ENCODE data around the gene PANX3. TPM values are rescaled to one million over a fixed set of nuclear protein-coding genes. Genes with fewer than 3 reads are reported as not detected.

The PANX3 gene
- polyA plus RNA-seq, 1 donor from 2014 or later: not detected

GRCh38 chr11:124591430-124591829 lies 19.8 kb upstream of the PANX3 start:
- Histone ChIP-seq H3K9ac (ENCODE audit: low read length) (no peak overlapping the region), H3K79me2 (replicated peaks; ENCODE audit: insufficient read depth, low read length) (no peaks in the 10 kb centered on the region), H3K27me3 (ENCODE audit: insufficient read depth, low read depth, low read length) (no peaks in the 10 kb centered on the region), H4K20me1 (ENCODE audit: insufficient read depth) (no peaks in the 10 kb centered on the region), H3K4me2 (ENCODE audit: low read length) (no peak overlapping the region), H3K36me3 (ENCODE audit: insufficient read depth, low read length) (no peaks in the 10 kb centered on the region), H3K4me3 (ENCODE audit: low read length) (no peak overlapping the region), H3F3A (ENCODE audit: insufficient read depth, low read length, poor library complexity, severe bottlenecking) (no peaks in the 10 kb centered on the region), H3K27ac (ENCODE audit: low read length) (no peak overlapping the region), H3K9me2 (ENCODE audit: insufficient read depth, low read length) (no peaks in the 10 kb centered on the region), H2AFZ (ENCODE audit: low read depth, low read length) (no peak overlapping the region), H3K9me3 (ENCODE audit: low read length) (no peaks in the 10 kb centered on the region)
- no peak for TF ChIP-seq MXI1 (conservative IDR thresholded peaks at IDR 0.05; ENCODE audit: poor library complexity, severe bottlenecking)

DNA sequence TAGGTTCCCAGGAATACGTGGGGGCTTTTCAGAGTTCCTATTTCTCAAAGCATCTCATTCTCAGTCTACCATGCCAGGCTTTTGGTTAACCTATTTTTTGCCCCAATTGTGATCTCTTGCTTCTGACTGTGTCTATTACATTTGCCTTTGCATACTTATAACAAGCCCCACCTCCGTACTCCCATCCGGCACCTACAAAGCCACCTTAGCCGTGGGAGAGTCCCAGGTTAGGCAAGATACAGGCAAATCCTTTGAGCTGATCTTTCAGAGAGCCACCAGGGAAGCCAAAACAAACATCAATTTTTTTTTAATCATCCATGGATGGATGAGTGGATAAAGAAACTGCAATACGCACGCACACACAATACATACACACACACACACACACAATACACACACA lies 18.6 kb upstream of the PANX3 start:
- Histone ChIP-seq H3K9ac (ENCODE audit: low read length) (no peak overlapping the region), H3K4me3 (ENCODE audit: low read length) (no peak overlapping the region), H3K36me3 (ENCODE audit: insufficient read depth, low read length) (no peaks in the 10 kb centered on the region), H3F3A (ENCODE audit: insufficient read depth, low read length, poor library complexity, severe bottlenecking) (no peaks in the 10 kb centered on the region), H3K79me2 (replicated peaks; ENCODE audit: insufficient read depth, low read length) (no peaks in the 10 kb centered on the region), H3K27ac (ENCODE audit: low read length) (no peak overlapping the region), H3K4me2 (ENCODE audit: low read length) (no peak overlapping the region), H3K27me3 (ENCODE audit: insufficient read depth, low read depth, low read length) (no peaks in the 10 kb centered on the region), H2AFZ (ENCODE audit: low read depth, low read length) (no peak overlapping the region), H3K9me3 (ENCODE audit: low read length) (no peaks in the 10 kb centered on the region), H3K9me2 (ENCODE audit: insufficient read depth, low read length) (no peaks in the 10 kb centered on the region), H4K20me1 (ENCODE audit: insufficient read depth) (no peaks in the 10 kb centered on the region)
- TF ChIP-seq MXI1 (conservative IDR thresholded peaks at IDR 0.05; ENCODE audit: poor library complexity, severe bottlenecking): no peak
- no peak for TF ChIP-seq RAD21 (conservative IDR thresholded peaks at IDR 0.05)
- TF ChIP-seq SMC3 (conservative IDR thresholded peaks at IDR 0.05; ENCODE audit: poor library complexity): no peak
- TF ChIP-seq TAF1 (IDR thresholded peaks at IDR 0.05; ENCODE audit: low read depth): no peak
- TF ChIP-seq, protein P1, sequence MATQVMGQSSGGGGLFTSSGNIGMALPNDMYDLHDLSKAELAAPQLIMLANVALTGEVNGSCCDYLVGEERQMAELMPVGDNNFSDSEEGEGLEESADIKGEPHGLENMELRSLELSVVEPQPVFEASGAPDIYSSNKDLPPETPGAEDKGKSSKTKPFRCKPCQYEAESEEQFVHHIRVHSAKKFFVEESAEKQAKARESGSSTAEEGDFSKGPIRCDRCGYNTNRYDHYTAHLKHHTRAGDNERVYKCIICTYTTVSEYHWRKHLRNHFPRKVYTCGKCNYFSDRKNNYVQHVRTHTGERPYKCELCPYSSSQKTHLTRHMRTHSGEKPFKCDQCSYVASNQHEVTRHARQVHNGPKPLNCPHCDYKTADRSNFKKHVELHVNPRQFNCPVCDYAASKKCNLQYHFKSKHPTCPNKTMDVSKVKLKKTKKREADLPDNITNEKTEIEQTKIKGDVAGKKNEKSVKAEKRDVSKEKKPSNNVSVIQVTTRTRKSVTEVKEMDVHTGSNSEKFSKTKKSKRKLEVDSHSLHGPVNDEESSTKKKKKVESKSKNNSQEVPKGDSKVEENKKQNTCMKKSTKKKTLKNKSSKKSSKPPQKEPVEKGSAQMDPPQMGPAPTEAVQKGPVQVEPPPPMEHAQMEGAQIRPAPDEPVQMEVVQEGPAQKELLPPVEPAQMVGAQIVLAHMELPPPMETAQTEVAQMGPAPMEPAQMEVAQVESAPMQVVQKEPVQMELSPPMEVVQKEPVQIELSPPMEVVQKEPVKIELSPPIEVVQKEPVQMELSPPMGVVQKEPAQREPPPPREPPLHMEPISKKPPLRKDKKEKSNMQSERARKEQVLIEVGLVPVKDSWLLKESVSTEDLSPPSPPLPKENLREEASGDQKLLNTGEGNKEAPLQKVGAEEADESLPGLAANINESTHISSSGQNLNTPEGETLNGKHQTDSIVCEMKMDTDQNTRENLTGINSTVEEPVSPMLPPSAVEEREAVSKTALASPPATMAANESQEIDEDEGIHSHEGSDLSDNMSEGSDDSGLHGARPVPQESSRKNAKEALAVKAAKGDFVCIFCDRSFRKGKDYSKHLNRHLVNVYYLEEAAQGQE (IDR thresholded peaks at IDR 0.05; ENCODE audit: borderline replicate concordance): no peak
- TF ChIP-seq CTCF (IDR thresholded peaks at IDR 0.05; ENCODE audit: poor library complexity, severe bottlenecking): no peak
- TF ChIP-seq EP300 (conservative IDR thresholded peaks at IDR 0.05; ENCODE audit: poor library complexity, severe bottlenecking): no peak
- no peak for TF ChIP-seq POLR2AphosphoS5 (IDR thresholded peaks at IDR 0.05)
- TF ChIP-seq EZH2 (IDR thresholded peaks at IDR 0.05; ENCODE audit: borderline replicate concordance, insufficient read depth, low read length, poor library complexity, severe bottlenecking): no peak

DNA sequence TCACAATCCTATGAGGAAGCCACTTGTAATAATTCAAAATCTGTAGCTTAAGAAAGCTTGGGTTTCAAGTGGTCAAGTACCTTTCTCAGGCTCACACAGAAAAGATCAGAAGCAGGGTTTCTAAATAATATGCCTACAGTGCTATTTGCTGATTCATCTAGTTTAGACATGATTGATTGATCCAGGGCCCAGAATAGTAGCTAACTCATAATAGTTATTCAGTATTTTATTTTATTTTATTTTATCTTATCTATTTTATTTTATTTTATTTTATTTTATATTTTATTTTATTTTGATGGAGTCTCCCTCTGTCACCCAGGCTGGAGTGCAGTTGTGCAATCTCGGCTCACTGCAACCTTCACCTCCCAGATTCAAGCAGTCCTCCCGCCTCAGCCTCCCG lies 15.9 kb upstream of the PANX3 start:
- no peaks in the 10 kb centered on the region for H3K27me3 ChIP-seq (ENCODE audit: insufficient read depth, low read depth, low read length)
- no peak for TF ChIP-seq MXI1 (conservative IDR thresholded peaks at IDR 0.05; ENCODE audit: poor library complexity, severe bottlenecking)
- TF ChIP-seq CTCF (IDR thresholded peaks at IDR 0.05; ENCODE audit: poor library complexity, severe bottlenecking): no peak
- no peak for TF ChIP-seq SMC3 (conservative IDR thresholded peaks at IDR 0.05; ENCODE audit: poor library complexity)
- TF ChIP-seq, protein P1 (IDR thresholded peaks at IDR 0.05; ENCODE audit: borderline replicate concordance): no peak
- no peak for TF ChIP-seq EP300 (conservative IDR thresholded peaks at IDR 0.05; ENCODE audit: poor library complexity, severe bottlenecking)
- TF ChIP-seq TAF1 (IDR thresholded peaks at IDR 0.05; ENCODE audit: low read depth): no peak
- no peak for TF ChIP-seq RAD21 (conservative IDR thresholded peaks at IDR 0.05)
- no peak for TF ChIP-seq POLR2AphosphoS5 (IDR thresholded peaks at IDR 0.05)
- no peak for TF ChIP-seq EZH2 (IDR thresholded peaks at IDR 0.05; ENCODE audit: borderline replicate concordance, insufficient read depth, low read length, poor library complexity, severe bottlenecking)
- no peak overlapping the region for H2AFZ ChIP-seq (ENCODE audit: low read depth, low read length)
- no peak overlapping the region for H3K4me2 ChIP-seq (ENCODE audit: low read length)
- no peaks in the 10 kb centered on the region for H3K79me2 ChIP-seq (replicated peaks; ENCODE audit: insufficient read depth, low read length)
- no peaks in the 10 kb centered on the region for H4K20me1 ChIP-seq (ENCODE audit: insufficient read depth)
- H3K36me3 ChIP-seq (ENCODE audit: insufficient read depth, low read length): no peaks in the 10 kb centered on the region
- H3K9me2 ChIP-seq (ENCODE audit: insufficient read depth, low read length): no peaks in the 10 kb centered on the region
- H3K9me3 ChIP-seq (ENCODE audit: low read length): no peaks in the 10 kb centered on the region
- H3K27ac ChIP-seq (ENCODE audit: low read length): no peak overlapping the region
- H3F3A ChIP-seq (ENCODE audit: insufficient read depth, low read length, poor library complexity, severe bottlenecking): peaks cover 4% of the 10 kb centered on the region
- no peak overlapping the region for H3K4me3 ChIP-seq (ENCODE audit: low read length)
- no peak overlapping the region for H3K9ac ChIP-seq (ENCODE audit: low read length)

All from neural cell (in vitro differentiated cells).